Measurements from ENCODE around the gene FAM184B. TPM values are rescaled to one million over a fixed set of nuclear protein-coding genes. Genes with fewer than 3 reads are reported as not detected.

The FAM184B gene
- total RNA-seq, 1 experiment from 2014 or later = 0.09 TPM

DNA sequence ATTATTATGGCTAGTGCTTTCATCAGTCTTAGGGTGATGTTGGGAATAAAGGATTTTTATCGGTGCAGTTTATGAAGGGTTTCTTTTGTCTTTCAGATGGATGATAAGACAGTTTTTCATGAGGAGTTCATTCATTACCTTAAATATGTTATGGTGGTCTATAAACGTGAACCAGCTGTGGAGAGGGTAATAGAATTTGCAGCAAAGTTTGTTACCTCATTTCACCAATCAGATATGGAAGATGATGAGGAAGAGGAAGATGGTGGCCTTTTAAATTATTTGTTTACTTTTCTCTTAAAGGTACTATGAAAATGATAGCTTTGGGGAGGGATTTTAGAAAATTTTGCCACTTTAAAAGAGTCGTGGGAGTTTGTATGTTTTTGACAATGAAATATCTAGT is 30.7 kb upstream of the FAM184B start:
- no peak overlapping the region for H4K91ac ChIP-seq (ENCODE audit: insufficient read length, low read depth, low read length)
- Mint-ChIP-seq H3K4me3 (peak overlapping the region; percentile 98 to 100), H3K27me3 (ENCODE audit: low read depth) (no peaks in the 10 kb centered on the region), H3K27ac (peak overlapping the region in 2 of 3 experiments; percentile 25 to 37; a peak in 3 of 7 replicates), H3K9me3 (peaks cover 0 to 6% of the 10 kb centered on the region in 2 experiments; a peak in 1 of 5 replicates), H3K4me1 (peaks cover 30 to 33% of the 10 kb centered on the region in 2 experiments), H3K36me3 (ENCODE audit: insufficient read depth in 1 of 3, low read depth in 3 of 3) (peaks cover 36 to 67% (median 39%) of the 10 kb centered on the region in 3 experiments; a peak in 6 of 7 replicates)
- no peaks in the 10 kb centered on the region for H3K9me3 ChIP-seq (ENCODE audit: control insufficient read depth, low read depth, low read length)
- H2BK120ac ChIP-seq (ENCODE audit: low read depth, low read length, poor library complexity, severe bottlenecking) = no peak overlapping the region
- peaks cover 3% of the 10 kb centered on the region for H3K23me2 ChIP-seq (ENCODE audit: insufficient read length, low read depth, low read length, poor library complexity, severe bottlenecking)
- no peak overlapping the region for H2AK5ac ChIP-seq (ENCODE audit: insufficient read length, low read length)
- no peak overlapping the region for H2BK12ac ChIP-seq (ENCODE audit: insufficient read length, low read depth, low read length)
- H3K4me2 ChIP-seq (ENCODE audit: insufficient read depth, insufficient read length, low read length) = peak overlapping the region; percentile 29
- H3K9ac ChIP-seq (ENCODE audit: extremely low read depth, insufficient read length, low read length) = peak overlapping the region; percentile 92
- TF ChIP-seq, protein P1, sequence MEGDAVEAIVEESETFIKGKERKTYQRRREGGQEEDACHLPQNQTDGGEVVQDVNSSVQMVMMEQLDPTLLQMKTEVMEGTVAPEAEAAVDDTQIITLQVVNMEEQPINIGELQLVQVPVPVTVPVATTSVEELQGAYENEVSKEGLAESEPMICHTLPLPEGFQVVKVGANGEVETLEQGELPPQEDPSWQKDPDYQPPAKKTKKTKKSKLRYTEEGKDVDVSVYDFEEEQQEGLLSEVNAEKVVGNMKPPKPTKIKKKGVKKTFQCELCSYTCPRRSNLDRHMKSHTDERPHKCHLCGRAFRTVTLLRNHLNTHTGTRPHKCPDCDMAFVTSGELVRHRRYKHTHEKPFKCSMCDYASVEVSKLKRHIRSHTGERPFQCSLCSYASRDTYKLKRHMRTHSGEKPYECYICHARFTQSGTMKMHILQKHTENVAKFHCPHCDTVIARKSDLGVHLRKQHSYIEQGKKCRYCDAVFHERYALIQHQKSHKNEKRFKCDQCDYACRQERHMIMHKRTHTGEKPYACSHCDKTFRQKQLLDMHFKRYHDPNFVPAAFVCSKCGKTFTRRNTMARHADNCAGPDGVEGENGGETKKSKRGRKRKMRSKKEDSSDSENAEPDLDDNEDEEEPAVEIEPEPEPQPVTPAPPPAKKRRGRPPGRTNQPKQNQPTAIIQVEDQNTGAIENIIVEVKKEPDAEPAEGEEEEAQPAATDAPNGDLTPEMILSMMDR (conservative IDR thresholded peaks at IDR 0.05) = no peak
- no peak overlapping the region for H2BK20ac ChIP-seq (ENCODE audit: low read depth, low read length, poor library complexity, severe bottlenecking)
- no peak overlapping the region for H3K18ac ChIP-seq (ENCODE audit: insufficient read length, low read depth, low read length)
- DNase-seq = no peak
- H3K79me1 ChIP-seq (ENCODE audit: insufficient read depth, low read depth, low read length, poor library complexity, severe bottlenecking) = peaks cover 5% of the 10 kb centered on the region
- no peaks in the 10 kb centered on the region for H3K27me3 ChIP-seq (ENCODE audit: insufficient read depth, low read length)
- H3K4ac ChIP-seq (ENCODE audit: low read depth, low read length) = no peak overlapping the region
- H3K79me2 ChIP-seq (ENCODE audit: insufficient read depth, low read length) = peaks cover 32% of the 10 kb centered on the region; the same call in 1 of the 2 replicates
- no peak overlapping the region for H3K14ac ChIP-seq (ENCODE audit: insufficient read depth, low read length)
- H3K23ac ChIP-seq (ENCODE audit: insufficient read length, low read depth, low read length) = no peak overlapping the region
- H2BK15ac ChIP-seq (ENCODE audit: low read depth, low read length) = no peak overlapping the region
- H2AFZ ChIP-seq (ENCODE audit: low read length) = no peak overlapping the region
- no peak overlapping the region for H4K5ac ChIP-seq (ENCODE audit: insufficient read length, low read depth, low read length)
- no peak overlapping the region for H3K27ac ChIP-seq (ENCODE audit: insufficient read length, low read depth, low read length)
- no peak overlapping the region for H3K56ac ChIP-seq (ENCODE audit: insufficient read length, low read depth, low read length)
- H2BK5ac ChIP-seq (ENCODE audit: insufficient read length, low read length) = no peak overlapping the region
- H4K20me1 ChIP-seq (ENCODE audit: control insufficient read depth, insufficient read depth, insufficient read length) = no peaks in the 10 kb centered on the region
- H3T11ph ChIP-seq (ENCODE audit: low read length) = no peak overlapping the region
- H3K4me1 ChIP-seq (ENCODE audit: insufficient read depth, low read length) = peaks cover 2% of the 10 kb centered on the region; the same call in 1 of the 2 replicates
- no peak overlapping the region for H4K8ac ChIP-seq (replicated peaks; ENCODE audit: insufficient read length, low read depth, low read length)
- no CpG with 5 or more reads among the region's 3 CpGs for WGBS (ENCODE audit: extremely low coverage, insufficient read length, low lambda C conversion rate)
